ENCODE results near the gene PSME3IP1.
A peak's percentile ranks its signal among the peaks of the same experiment; 100 is the strongest.
"Not testable (repeated sequence)": the region's sequence is repeated elsewhere in the genome, so short reads cannot be mapped to it uniquely, and the experiment has no call there.

PSME3IP1 gene

DNA sequence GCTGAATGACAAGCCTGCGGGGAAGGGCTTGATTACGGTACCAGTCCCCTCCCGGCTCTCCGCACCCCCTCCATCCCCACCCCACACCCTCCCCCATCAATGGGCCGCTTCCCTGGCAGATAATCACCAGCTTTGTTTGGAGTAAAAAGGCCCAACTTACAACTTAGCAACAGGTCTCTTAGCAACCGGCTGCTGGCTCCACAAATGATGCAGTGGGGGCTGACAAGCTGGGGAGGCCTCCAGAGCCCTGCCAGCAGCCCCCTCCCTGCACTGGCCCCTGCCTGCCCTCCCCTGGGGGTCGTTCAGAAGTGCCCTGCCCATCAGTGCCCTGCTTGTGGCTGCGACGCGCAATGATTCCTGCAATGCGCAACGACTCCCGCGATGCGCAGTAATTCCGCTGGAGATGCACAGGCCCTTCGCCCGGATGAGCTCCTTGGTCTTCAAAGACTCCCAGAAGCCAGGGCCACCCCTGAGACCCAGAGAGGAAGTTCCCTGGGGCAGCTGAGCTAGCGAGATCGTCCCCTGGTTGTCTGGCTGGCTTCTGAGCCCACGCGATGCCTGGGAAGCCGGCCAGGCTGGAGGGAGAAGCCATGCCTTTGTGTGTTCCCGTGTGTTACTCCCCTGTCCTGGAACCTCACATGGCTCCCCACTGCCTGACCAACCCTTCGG is 70.2 kb downstream of the PSME3IP1 start:
- H3K27ac Mint-ChIP-seq, result no peak overlapping the region
- H3K36me3 Mint-ChIP-seq (ENCODE audit: low read depth), result no peaks in the 10 kb centered on the region
- H3K4me3 Mint-ChIP-seq, result no peak overlapping the region
- H3K9me3 Mint-ChIP-seq, result no peaks in the 10 kb centered on the region
- peaks cover 7% of the 10 kb centered on the region for H3K4me1 Mint-ChIP-seq (ENCODE audit: low read depth)
- no peaks in the 10 kb centered on the region for H3K27me3 Mint-ChIP-seq

DNA sequence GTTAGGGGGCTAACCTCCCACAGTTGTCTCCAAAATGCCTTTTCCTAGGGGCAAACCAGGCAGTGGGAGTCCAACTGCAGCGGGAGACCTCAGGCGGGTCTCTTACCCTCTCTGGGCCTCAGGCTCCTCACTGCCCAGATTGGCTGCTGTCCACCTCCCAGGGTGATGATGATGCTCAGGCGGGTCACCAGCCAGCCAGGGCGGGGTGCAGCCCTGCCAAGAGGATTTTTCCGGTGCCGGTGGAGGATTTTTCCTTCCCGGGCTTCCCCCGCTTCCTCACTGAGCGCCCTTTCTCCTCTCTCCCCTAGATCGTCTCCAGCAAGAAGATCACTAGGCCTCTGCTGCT is 70.7 kb downstream of the PSME3IP1 start:
- peaks cover 7% of the 10 kb centered on the region for H3K4me1 Mint-ChIP-seq (ENCODE audit: low read depth)
- no peaks in the 10 kb centered on the region for H3K36me3 Mint-ChIP-seq (ENCODE audit: low read depth)
- H3K9me3 Mint-ChIP-seq, result no peaks in the 10 kb centered on the region
- no peak overlapping the region for H3K4me3 Mint-ChIP-seq
- no peaks in the 10 kb centered on the region for H3K27me3 Mint-ChIP-seq
- no peak overlapping the region for H3K27ac Mint-ChIP-seq

DNA sequence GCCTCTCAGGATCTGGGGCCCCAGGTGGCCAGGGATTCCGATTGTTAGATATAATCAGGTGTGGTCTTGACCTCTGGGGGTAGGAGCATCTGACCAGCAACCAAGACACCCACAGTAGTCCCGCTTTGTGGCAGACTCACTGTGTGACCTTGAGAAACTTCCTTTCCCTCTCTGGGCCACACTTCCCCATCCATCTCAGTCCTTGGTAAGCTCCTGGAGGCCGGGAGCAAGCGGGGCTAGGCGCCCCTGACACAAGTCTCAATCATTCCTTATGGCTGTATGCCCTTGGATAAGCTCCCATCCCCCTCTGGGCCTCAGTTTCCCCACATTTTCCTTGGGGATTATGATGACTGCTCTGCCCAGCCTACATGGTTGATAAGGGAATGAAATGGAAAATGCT is 72.2 kb downstream of the PSME3IP1 start:
- Mint-ChIP-seq H3K36me3 (ENCODE audit: low read depth) (no peaks in the 10 kb centered on the region), H3K4me3 (no peak overlapping the region), H3K9me3 (no peaks in the 10 kb centered on the region), H3K27me3 (no peaks in the 10 kb centered on the region), H3K27ac (no peak overlapping the region), H3K4me1 (ENCODE audit: low read depth) (peaks cover 7% of the 10 kb centered on the region)

DNA sequence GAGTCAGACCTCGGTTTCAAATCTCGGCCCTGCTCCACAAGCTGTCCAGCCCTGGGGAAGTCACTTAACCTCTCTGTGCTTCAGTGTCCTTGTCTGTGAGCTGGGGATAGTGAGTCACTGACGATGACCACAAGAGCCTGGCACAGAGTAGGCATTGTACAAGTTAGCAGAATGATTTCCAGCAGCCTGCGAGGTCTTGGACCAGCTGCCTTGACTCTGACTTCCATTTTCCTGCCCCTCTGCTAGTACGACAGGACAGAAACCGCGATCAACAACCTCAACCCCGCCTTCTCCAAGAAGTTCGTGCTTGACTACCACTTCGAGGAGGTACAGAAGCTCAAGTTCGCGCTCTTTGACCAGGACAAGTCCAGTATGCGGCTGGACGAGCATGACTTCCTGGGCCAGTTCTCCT is 72.8 kb downstream of the PSME3IP1 start:
- H3K9me3 Mint-ChIP-seq, result no peaks in the 10 kb centered on the region
- H3K27me3 Mint-ChIP-seq, result no peaks in the 10 kb centered on the region
- H3K27ac Mint-ChIP-seq, result no peak overlapping the region
- no peak overlapping the region for H3K4me3 Mint-ChIP-seq
- H3K4me1 Mint-ChIP-seq (ENCODE audit: low read depth), result peaks cover 7% of the 10 kb centered on the region
- H3K36me3 Mint-ChIP-seq (ENCODE audit: low read depth), result no peaks in the 10 kb centered on the region

DNA sequence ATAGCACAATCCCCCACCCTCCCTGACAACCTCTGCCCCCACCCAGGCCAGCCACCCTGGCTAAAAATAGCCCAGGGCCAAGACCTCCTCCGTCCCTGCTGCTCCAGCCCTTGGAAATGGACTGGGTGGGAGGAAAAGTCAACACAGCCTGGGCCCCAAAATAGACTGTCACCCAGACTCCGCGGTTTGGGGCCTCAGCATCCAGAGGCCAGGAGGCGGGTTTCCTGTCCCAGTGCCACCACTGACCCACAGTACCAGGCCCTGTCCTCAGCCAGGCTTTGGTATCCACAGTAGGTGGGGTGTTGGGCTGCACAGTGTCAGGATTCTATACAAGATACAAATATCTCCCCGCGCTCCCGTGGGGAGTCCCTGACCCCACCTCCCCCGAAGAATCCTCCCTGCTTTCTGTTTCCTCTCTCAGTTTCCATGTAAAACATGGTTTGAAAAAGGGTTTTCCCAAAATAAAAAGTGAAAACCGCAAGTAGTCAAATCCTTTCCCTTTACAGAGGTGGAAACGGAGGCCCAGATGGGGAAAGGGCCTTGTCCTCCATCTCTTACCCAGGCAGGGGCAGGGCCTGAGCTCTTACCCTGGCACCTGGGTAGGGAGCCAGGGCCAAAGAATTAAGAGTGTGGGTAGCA is 73.3 kb downstream of the PSME3IP1 start:
- no peaks in the 10 kb centered on the region for H3K27me3 Mint-ChIP-seq
- H3K4me3 Mint-ChIP-seq, result no peak overlapping the region
- no peak overlapping the region for H3K27ac Mint-ChIP-seq
- H3K36me3 Mint-ChIP-seq (ENCODE audit: low read depth), result no peaks in the 10 kb centered on the region
- no peaks in the 10 kb centered on the region for H3K9me3 Mint-ChIP-seq
- H3K4me1 Mint-ChIP-seq (ENCODE audit: low read depth), result peaks cover 7% of the 10 kb centered on the region

DNA sequence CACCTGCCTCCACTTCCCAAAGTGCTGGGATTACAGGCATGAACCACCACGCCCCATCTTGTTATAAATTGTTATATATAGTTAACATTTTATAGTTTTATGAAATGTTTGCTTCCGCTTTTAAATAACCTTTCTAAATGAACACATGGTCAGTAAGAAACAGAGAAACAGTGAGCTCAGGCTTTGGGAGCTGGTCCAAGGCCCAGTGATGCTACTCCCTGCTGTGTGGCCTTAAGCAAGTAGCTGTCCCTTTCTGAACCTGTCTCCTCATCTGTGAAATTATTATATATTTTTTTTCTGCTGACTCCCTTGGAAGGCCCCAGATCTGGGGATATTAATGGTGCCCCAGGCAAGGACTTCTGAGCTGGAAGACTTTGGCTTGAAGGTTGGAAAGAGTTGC is 74.4 kb downstream of the PSME3IP1 start:
- no peak overlapping the region for H3K4me3 Mint-ChIP-seq
- no peaks in the 10 kb centered on the region for H3K9me3 Mint-ChIP-seq
- no peaks in the 10 kb centered on the region for H3K27me3 Mint-ChIP-seq
- no peak overlapping the region for H3K27ac Mint-ChIP-seq
- H3K36me3 Mint-ChIP-seq (ENCODE audit: low read depth), result no peaks in the 10 kb centered on the region
- H3K4me1 Mint-ChIP-seq (ENCODE audit: low read depth), result peaks cover 14% of the 10 kb centered on the region

DNA sequence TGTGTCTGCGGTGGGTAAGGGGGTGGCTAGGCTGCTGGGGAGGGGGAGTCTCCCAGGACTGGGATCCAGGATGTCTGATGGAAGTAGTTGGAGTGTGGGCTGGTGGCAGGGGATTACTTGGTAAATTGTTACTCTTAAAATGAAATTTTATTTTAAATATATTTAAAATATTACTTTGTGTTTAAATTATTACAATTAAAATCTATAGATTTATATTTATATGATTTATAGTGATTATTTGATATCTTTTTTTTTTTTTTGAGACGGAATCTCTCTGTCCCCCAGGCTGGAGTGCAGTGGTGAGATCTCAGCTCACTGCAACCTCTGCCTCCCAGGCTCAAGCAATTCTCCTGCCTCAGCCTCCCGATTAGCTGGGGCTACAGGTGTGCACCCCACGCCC is 74.9 kb downstream of the PSME3IP1 start:
- H3K27me3 Mint-ChIP-seq, result no peaks in the 10 kb centered on the region
- H3K4me3 Mint-ChIP-seq, result no peak overlapping the region
- peaks cover 16% of the 10 kb centered on the region for H3K4me1 Mint-ChIP-seq (ENCODE audit: low read depth)
- no peaks in the 10 kb centered on the region for H3K36me3 Mint-ChIP-seq (ENCODE audit: low read depth)
- H3K27ac Mint-ChIP-seq, result no peak overlapping the region
- no peaks in the 10 kb centered on the region for H3K9me3 Mint-ChIP-seq

DNA sequence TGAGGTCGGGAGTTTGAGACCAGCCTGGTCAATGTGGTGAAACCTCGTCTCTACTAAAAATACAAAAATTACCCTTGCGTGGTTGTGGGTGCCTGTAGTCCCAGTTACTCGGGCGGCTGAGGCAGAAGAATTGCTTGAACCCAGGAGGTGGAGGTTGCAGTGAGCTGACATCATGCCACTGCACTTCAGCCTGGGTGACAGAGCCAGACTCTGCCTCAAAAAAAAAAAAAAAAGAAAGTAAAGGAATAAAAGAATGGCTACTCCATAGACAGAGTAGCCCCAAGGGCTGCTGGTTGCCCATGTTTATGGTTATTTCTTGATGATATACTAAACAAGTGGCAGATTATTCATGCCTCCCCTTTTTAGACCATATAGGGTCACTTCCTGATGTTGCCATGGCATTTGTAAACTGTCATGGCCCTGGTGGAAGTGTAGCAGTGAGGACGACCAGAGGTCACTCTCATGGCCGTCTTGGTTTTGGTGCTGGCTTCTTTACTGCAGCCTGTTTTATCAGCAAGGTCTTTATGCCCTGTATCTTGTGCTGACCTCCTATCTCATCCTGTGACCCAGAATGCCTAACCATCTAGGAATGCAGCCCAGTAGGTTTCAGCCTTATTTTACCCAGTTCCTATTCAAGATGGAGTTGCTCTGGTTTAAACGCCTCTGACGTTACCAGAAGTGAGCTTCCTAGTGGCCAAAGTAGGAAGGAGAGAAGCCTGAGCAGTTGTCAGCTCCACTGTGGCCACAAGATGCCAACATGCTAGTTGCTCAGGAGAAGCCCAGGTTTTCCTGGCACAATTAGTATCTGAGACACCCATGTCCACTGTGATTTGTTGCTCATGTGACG is 76.4 kb downstream of the PSME3IP1 start:
- not testable (repeated sequence) for H3K4me3 Mint-ChIP-seq; H3K27ac Mint-ChIP-seq; H3K27me3 Mint-ChIP-seq; H3K36me3 Mint-ChIP-seq (ENCODE audit: low read depth); H3K9me3 Mint-ChIP-seq
- peaks cover 23% of the 10 kb centered on the region for H3K4me1 Mint-ChIP-seq (ENCODE audit: low read depth)

DNA sequence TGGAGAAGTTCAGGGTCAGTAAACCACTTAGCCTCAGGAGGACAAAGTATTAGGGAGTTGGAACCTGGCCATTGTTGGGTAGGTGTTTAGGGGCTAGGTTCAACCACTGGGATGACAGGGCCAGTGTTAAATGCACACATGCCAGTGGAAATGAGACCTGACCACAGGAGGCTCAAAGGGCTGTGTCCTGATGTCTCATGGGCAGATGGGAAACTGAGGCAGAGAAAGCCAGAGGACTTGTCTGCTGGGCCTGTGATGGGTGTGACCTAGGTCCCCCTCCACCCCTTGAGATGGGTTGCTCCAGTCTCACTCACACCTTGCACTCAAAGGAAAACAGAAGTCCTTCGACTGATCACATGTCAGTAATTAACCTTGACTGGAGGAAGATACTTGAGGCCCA is 77.4 kb downstream of the PSME3IP1 start:
- Mint-ChIP-seq H3K27me3 (no peaks in the 10 kb centered on the region), H3K27ac (no peak overlapping the region), H3K9me3 (no peaks in the 10 kb centered on the region), H3K36me3 (ENCODE audit: low read depth) (no peaks in the 10 kb centered on the region), H3K4me1 (ENCODE audit: low read depth) (peaks cover 24% of the 10 kb centered on the region), H3K4me3 (no peak overlapping the region)

DNA sequence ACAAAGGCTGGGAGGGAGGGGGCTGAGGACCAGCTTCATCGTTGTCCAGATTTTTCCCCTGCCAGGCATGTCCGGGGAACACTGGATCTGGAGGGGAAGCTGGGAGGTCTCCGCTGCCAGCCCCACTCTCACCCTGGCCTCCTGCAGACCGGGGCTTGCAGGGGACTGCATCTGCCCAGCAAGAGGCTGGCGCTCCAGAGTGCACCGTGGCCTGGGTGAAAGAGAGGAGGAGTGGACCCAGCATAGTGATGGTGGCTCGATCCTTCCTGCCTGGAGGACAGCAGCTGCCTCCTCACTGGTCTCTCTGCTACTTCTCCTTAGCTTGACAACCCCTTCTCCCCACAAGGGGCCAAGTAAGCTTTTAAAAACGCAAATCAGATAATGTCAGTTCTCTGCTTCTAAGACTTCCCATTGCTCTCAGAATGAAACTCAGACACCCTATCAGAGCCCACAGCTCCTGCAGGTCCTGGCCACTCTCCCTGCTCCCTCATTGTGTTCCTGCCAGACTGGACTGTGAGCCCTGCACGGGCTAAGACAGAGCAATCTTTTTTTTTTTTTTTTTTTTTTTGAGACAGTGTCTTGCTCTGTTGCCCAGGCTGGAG is 78.4 kb downstream of the PSME3IP1 start:
- Mint-ChIP-seq H3K36me3 (ENCODE audit: low read depth) (no peaks in the 10 kb centered on the region), H3K4me3 (no peak overlapping the region), H3K27ac (no peak overlapping the region), H3K4me1 (ENCODE audit: low read depth) (peaks cover 17% of the 10 kb centered on the region), H3K9me3 (no peaks in the 10 kb centered on the region), H3K27me3 (no peaks in the 10 kb centered on the region)

DNA sequence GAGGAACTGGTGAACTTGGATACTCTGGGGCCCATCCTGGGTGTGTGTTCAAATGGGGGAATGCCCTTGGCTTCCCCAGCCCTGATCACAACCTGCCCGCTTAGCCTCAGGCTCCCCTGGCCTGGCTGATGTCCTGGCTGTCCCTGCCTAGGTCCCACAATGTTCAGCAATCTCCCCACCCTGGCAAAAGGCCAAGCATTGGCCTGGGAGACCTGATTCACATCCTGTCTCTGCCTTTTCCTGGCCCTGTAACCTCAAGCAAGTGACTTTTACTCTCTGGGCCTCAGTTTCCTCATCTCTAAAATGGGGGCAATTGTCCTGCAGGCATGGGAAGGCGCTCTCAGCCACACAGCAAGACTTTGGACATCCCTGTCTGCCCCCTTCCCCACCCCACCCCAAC is 79.1 kb downstream of the PSME3IP1 start:
- no peak overlapping the region for H3K4me3 Mint-ChIP-seq
- no peaks in the 10 kb centered on the region for H3K27me3 Mint-ChIP-seq
- H3K27ac Mint-ChIP-seq, result no peak overlapping the region
- no peaks in the 10 kb centered on the region for H3K9me3 Mint-ChIP-seq
- no peaks in the 10 kb centered on the region for H3K36me3 Mint-ChIP-seq (ENCODE audit: low read depth)
- H3K4me1 Mint-ChIP-seq (ENCODE audit: low read depth), result peaks cover 17% of the 10 kb centered on the region

DNA sequence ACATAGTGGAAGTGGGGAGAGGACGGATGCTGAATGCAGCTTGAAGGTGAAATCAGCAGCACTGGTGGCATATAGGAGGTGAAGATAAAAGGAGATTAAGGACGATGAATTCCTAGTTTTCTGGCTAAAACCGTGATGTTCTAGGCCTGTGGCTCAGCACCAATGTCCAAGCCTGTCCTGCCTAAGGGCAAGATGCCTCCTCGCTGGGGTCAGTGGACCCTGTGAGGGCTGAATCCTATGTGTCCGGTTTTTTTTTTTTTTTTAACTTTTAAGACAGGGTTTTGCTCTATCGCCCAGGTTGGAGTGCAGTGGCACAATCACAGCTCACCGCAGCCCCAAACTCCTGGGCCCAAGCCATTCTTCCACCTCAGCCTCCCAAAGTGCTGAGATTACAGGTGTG is 80.7 kb downstream of the PSME3IP1 start:
- H3K36me3 Mint-ChIP-seq (ENCODE audit: low read depth), result no peaks in the 10 kb centered on the region
- H3K27ac Mint-ChIP-seq, result peak overlapping the region; percentile 14
- H3K27me3 Mint-ChIP-seq, result no peaks in the 10 kb centered on the region
- H3K9me3 Mint-ChIP-seq, result no peaks in the 10 kb centered on the region
- H3K4me3 Mint-ChIP-seq, result no peak overlapping the region
- H3K4me1 Mint-ChIP-seq (ENCODE audit: low read depth), result peaks cover 20% of the 10 kb centered on the region

DNA sequence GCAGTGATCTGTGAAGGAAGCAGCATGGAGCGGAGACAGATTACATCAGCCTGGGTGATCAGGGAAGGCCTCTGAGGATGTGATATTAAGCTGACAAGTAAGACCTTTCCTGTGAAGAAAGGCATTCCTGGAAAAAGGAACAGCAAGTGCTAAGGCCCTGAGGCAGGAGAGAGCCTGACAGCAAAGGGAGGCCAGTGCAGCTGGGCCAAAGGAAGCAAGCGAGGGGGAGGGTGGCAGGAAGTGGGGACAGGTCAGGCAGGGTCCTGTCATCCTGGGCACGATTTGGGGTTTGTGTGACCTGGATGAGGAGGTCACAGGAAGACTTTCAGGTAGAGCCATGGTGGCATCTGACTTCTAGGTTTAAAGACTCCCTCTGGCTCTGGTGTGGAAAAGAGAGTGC is 81.1 kb downstream of the PSME3IP1 start:
- Mint-ChIP-seq H3K27me3 (no peaks in the 10 kb centered on the region), H3K36me3 (ENCODE audit: low read depth) (no peaks in the 10 kb centered on the region), H3K4me1 (ENCODE audit: low read depth) (peaks cover 24% of the 10 kb centered on the region), H3K27ac (peak overlapping the region; percentile 14), H3K9me3 (no peaks in the 10 kb centered on the region), H3K4me3 (no peak overlapping the region)

DNA sequence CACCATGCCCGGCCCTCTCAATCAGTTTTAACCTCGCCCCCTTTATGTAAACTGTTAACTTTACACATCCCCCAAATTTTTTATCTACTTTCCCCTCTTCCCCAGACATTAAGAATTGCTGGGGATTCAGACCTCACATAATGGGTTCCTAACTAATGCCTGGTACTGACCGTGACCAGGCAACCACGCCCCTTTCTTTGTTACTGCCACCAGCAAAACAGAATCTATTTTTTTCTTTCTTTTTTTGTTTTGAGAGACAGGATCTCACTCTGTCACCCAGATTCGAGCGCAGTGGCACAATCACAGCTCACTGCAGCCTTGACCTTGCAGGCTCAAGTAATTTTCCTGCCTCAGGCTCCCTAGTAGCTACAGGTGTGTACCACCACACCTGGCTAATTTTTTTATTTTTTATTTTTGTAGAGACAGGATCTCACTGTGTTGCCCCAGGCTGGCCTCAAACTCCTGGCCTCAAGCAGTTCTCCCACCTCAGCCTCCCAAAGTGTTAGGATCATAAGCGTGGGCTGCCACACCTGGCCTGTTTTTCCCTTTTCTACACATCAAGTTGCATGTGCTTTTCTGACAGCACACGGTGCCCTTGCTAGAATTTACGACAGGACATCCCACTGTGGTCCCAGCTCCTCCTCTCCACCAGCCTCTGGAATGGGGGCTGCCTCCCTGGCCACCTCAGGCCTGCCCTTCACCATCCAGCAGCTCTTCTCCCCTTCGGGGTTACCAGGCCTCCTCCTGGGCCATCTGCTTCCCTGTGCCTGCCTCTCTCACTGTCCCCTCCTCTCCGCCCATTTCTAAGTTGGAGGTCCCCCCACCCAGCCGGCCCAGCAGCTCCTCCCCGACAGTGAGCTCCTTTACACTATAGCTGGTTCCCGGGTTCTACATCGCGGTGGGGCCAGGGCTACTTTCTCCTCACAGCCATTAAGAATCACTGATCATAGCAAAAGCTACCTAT is 82.7 kb downstream of the PSME3IP1 start:
- Mint-ChIP-seq H3K36me3 (ENCODE audit: low read depth) (no peaks in the 10 kb centered on the region), H3K4me1 (ENCODE audit: low read depth) (peaks cover 24% of the 10 kb centered on the region), H3K9me3 (no peaks in the 10 kb centered on the region), H3K27me3 (no peaks in the 10 kb centered on the region), H3K27ac (no peak overlapping the region), H3K4me3 (no peak overlapping the region)

Data from stimulated activated naive CD8-positive, alpha-beta T cell treated with anti-CD3 and anti-CD28 coated beads, Interleukin-15, Interleukin-2, amounts not matched to agents 100 ng/mL and 50 ng/mL, for 24 hours (primary cell).